NCI-H2107 treated with DMSO at 0.1 percent for 48 hours (cell line): Measurements from ENCODE around the gene NCKAP5L.

ENCODE experiments used
- DNase-seq: peaks from one replicate; lab custom pipeline; 2025; ENCODE audit not compliant: unreplicated experiment; lab: John Stamatoyannopoulos, UW

NCKAP5L gene

GRCh38 chr12:49741882-49742620, 86.2 kb downstream of the NCKAP5L start:
- DNase-seq, result peak; percentile 59
